Retina (tissue), 1 donor: ENCODE measurements around the gene CDC42BPB.
"Not testable (repeated sequence)": the region's sequence is repeated elsewhere in the genome, so short reads cannot be mapped to it uniquely, and the experiment has no call there.

Source experiments
- DNase-seq: peaks from one replicate; pipeline ENCODE4 v3.0.0-alpha.2; 2016

The CDC42BPB gene

DNA sequence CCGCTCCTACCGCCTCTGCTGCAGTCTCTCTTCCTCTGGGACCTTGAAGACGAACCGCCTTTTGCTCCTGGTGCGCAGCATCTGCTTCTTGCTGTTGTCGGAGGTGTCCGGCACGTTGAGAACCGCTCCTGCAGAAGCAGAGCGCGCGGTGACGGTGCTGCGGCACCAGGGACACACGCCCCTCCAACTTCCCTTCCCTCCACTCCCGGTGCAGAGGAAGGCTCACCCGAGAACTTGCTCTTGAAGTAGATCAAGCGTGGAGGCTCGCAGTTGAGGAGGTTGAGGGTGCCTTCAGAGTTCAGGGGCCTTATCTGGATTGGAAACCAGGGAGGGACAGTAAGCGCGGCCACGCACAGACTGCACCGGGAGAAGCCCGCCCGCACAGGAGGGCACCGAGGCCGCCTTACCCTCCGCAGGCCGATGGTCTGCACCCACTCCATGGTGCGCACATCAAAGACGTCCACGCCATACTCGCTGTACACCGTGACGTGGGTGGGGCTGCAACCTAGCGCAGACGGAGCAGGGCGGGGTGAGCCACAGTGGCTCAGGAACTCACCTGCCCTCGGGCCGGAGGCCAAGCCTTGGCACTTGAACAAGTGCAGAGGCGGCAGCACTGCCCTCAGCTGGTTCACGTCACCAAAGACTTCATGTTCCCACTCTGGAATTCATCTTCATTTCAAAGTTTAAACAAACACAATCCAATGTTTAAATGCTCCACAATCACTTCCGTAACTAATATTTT lies 117.4 kb downstream of the CDC42BPB start:
- no peak for DNase-seq

GRCh38 chr14:102939329-102939728 lies 118.0 kb downstream of the CDC42BPB start:
- no peak for DNase-seq

DNA sequence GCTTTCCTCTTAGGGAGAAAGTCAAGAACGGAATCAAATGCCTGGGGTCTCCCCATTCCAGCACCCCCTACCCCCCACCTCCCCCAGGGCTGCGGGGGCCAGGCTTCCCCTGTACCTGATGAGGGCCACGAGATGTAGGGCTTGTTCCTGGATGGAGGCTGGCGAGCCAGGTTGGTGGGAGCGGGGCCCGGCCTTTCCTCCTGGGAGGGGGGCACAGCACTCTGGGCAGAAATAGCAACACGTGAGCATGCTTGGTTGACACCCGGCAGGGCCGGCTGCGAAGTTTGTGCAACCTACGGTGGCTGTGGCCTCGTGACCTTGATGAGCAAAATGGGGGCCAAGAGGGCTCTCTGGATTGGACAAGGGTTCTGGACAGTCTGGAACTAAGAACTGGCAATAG lies 119.2 kb downstream of the CDC42BPB start:
- DNase-seq: no peak

DNA sequence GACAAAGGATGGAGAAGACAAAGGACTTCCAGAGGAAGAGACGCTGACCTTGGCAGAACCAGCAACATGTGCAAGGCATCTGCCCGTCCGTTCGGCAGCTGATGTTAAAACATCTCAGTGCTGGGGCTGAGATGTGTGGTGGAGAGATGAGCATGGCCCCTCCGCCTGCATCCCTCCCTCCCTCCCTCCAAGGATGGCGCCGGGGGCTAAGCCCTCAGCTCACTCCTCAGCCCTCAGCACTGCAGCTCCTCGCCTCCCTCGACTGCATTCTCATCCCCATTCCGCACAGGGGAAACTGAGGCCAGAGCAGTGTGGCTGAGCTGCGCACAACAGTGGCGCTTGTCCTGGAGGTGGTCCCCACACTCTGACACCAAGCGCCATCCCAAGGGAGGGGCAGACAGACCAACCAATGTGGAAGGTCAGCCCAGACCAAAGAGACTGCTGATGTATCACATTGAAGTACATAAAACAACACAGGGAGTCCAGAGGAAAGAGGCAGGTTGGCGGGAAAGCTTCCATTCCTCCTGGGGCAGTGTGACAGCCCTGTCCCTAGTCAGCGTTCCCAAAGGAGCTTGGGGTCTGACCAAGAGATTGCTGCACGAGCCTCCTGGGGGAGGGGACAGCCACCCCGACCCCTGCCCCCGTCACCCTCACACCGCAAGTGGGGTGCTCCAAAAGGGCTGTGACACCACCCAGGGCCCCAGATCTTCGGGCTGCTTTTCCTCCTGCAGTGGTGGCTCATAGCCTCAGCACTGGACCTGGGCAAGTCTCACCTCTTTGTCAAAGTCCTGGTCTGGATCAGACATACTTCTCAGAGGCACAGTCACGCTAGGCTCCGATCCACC lies 119.8 kb downstream of the CDC42BPB start:
- no peak for DNase-seq

DNA sequence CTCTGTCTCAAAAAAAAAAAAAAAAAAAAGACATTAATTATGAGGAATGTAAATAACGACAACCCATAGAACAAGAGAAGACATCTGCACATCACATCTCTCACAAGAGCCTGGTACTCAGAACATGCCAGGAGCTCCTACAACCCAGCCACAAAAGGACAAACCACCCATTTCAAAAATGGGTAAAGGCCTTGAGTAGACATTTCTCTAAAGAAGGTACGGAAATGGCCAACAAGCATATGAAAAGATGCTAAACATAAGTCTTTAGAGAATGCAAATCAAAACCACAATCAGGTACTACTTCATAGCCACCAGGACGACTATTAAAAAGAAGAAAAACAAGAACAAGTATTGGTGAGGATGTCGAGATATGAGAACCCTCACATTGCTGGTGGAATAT lies 121.6 kb downstream of the CDC42BPB start:
- DNase-seq: no peak

DNA sequence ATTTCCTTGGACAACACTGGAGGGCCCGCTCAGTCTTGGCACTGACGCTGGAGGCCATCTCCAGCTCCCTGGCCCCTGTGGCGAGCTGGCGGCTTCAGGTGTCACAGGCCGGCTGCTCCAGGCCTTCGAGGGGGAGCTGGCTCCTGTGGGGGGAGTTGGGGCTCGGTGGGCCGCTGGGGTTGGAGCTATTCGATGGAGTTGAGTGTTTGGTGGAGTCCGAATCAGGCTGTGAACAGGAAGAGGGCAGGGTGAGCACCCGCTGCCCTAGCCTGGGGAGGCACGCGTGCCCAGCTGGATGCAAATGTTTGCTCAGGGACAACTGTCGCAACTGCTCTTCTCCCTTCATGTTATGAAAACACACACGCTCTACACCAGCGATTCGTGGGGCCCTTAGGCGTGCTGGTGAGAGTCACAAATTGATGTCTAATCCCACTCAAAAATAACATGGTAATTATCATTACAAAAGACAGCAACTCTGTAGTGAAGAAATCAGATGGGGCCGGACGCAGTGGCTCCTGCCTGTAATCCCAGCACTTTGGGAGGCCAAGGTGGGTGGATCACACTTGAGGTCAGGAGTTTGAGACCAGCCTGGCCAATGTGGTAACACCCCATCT lies 123.6 kb downstream of the CDC42BPB start:
- no peak for DNase-seq

DNA sequence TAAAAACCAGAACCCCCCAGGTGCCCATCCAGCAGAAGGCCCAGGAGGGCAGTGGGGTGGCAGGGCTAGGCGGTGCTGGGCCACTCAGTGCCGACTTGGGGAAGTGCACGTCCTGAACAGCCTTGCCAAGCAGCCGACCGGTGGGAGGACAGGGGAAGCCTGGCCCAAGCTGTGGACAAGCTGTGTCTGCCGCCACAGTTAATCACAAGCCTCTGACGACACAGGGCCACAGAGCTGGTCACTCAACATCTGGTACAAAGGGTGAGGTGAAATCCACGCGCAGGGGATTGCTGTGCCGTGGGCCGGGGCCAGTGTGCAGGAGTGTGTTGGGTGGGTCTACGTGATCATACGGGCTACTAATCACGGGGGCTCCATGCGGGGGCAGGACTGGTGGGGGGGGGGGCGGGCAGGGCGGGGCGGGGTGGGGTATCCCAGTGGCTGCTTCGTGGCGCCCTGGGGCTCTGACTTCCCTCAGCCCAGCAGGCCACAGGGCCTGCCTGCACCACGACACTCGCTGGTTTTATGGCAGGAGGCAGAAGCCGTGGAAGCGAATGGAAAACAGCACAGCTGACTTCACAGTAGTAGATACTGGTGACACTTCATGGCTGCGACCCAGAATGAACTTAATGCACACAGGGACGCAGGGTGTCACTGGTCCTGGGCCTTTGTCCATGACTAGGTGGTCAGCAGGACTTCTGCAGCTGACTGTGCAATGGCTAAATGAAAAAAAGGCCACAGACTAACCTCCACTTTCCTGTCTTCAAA lies 124.7 kb downstream of the CDC42BPB start:
- no peak for DNase-seq

DNA sequence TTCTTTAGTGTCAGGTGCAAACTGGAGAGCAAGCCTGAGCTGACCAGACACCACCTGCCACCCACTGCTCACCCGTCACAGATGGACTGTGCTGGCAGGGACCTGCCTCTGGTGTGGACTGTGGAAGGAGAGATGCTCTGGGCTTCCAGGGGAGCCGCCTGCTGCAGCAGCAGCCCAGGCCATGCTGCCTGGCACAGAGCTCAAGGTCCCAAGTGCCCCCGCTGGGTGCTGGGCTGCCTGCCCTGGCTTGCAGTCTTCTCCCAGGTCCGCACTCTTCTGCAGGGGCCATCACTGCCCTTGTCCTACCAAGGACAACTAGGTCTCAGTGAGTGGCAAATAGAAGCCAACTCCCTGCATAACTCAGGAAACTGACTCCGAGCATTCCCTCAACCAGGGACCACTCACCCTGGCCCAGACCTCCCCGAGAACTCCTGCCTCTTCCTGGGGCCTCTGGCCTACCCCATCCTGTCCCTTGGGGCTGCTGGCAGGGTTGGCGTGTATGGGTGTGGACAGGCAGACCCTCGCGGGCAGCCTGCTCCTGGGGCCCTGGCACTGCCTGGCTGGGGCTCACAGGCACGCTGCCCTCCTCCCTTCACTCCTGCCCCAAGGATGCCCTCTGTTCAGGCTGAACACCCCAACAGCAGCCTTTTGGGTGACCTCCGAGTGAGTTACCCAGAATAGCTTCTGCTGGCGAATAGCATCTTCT lies 125.6 kb downstream of the CDC42BPB start:
- peak; percentile 9 for DNase-seq

DNA sequence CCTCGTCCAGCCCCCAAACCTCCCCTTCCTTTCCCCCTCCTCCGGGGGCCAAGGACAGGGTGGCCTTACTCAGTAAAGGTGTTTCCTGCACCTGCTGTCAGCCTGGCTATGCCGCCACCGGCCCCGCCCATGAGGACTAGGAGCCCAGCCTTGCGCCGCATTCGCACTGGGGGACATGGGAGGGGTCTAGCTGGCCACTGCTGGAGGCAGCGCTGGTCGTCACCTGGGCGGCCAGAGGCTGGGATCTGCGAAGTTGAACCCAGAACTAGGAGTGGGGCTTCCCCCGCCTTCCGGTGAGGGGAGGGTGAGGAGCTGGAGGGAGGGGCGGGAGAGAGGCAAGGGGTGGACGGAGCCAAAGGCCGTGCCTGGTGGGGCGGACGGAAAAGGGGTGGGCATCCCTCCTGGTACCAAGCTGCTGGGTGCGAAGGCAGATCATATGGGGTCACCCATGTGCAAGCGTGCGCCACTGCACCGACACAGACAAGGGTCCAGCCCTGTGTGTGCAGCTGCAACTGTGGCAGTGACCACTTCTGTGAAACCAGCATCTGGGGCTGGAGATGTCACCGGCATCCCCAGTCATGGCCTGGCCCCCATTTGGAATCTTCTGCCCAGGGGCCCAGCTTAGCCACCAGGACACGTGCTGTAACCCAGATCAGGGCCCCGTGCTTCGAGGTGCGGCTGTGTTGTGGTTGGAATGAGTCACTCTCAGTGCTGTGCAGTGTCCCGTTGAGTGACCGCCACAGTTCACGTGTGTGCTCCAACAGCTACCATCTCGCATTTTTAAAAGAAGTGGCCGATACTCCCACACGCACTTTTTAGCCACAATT lies 126.4 kb downstream of the CDC42BPB start:
- peak; percentile 15 for DNase-seq

DNA sequence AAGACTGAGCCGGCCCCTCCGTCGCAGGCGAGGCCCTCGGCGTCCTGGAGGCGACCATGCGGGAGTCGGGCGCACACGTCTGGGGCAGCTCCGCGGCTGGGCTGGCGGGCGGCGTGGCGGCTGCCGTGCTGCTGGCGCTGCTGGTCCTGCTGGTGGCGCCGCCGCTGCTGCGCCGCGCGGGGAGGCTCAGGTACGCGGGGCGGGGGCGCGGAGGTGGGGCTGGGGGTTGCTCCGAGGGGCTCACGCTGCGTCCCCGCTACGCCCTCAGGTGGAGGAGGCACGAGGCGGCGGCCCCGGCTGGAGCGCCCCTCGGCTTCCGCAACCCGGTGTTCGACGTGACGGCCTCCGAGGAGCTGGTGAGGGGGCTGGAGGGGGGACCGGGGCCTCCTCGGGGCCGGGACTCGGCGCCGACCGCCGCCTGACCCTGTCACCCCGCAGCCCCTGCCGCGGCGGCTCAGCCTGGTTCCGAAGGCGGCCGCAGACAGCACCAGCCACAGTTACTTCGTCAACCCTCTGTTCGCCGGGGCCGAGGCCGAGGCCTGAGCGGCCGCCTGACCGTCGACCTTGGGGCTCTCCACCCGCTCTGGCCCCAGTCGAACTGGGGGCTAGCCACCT lies 127.1 kb downstream of the CDC42BPB start:
- DNase-seq: peak; percentile 17

DNA sequence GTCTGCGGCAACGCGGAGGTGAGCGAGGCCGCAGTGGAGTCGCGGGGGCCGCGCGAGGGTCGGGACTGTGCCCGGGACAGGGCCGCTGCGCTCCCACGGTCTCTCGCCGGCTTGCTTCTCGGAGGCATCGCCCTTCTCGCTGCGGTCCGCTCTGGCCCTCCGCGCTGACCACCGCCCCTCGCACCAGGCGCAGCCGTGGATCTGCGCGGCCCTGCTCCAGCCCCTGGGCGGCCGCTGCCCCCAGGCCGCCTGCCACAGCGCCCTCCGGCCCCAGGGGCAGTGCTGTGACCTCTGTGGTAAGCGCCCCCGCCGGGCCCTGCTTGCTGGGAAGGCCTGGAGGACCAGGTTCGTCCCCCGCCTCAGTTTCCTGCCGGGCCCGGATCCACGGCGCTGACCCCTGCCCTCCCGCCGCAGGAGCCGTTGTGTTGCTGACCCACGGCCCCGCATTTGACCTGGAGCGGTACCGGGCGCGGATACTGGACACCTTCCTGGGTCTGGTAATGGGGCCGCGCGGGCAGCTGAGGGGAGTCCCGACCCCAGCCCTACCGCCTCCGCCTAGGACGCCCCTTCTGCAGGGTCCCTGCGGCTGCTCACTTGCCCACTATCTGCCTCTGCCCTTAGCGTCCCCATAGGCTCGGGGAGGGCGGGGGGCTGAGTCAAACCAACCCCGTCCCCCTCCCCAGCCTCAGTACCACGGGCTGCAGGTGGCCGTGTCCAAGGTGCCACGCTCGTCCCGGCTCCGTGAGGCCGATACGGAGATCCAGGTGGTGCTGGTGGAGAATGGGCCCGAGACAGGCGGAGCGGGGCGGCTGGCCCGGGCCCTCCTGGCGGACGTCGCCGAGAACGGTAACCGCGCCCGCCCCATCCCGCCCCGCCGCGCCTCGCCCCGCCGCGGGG lies 127.9 kb downstream of the CDC42BPB start:
- peak; percentile 50 for DNase-seq

DNA sequence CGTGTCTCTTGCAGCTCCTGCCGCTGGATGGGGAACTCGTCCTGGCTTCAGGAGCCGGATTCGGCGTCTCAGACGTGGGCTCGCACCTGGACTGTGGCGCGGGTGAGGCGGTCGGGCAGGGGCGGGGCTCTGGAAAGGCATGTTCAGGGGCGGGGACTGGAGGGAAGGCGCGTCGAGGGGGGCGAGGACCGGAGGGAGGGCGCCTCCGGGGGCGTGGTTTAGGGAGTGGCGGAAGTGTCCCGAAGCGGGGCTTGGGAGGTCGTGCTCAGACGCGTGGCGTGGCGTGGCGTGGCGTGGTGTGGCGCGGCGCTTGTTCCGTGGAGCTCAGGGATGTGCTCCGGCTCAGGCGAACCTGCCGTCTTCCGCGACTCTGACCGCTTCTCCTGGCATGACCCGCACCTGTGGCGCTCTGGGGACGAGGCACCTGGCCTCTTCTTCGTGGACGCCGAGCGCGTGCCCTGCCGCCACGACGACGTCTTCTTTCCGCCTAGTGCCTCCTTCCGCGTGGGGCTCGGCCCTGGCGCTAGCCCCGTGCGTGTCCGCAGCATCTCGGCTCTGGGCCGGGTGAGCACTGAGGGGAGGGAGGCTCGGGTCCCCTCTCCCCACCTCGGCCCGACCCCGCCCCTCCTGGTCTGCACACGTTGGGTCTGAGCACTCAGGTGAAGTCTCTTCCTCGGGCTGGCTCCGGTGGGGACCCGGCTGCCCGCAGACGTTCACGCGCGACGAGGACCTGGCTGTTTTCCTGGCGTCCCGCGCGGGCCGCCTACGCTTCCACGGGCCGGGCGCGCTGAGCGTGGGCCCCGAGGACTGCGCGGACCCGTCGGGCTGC lies 128.7 kb downstream of the CDC42BPB start:
- peak; percentile 75 for DNase-seq

DNA sequence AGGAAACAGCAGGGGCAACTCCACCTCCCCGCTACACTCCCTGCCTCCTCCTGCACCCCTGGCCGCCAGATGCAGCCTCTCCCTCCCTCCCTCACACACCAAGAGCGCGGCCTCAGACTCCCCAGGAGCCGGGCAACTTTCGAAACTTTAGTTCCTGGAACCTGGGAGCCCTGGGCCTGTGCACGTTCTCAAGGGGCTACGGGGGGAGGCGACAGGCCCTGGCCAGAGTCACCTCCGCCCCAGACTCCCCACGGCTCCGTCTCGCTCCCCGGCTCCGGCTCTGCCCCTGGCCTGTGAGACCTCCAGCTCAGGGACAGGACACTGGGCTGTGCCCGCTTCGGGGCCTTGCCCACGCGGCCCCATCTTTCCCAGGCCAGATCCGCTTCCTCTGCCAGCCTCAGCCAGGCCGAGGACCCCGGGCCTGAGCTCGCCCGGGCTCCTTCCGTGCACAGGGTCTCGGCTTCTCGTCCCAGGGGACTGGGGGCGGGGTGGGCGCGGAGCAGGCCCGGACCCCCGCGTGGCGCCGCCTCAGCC lies 129.4 kb downstream of the CDC42BPB start:
- DNase-seq: peak; percentile 76

- DNase-seq: peak; percentile 10
Observed at GRCh38 chr14:102927346-102927877, 129.9 kb downstream of the CDC42BPB start.

DNA sequence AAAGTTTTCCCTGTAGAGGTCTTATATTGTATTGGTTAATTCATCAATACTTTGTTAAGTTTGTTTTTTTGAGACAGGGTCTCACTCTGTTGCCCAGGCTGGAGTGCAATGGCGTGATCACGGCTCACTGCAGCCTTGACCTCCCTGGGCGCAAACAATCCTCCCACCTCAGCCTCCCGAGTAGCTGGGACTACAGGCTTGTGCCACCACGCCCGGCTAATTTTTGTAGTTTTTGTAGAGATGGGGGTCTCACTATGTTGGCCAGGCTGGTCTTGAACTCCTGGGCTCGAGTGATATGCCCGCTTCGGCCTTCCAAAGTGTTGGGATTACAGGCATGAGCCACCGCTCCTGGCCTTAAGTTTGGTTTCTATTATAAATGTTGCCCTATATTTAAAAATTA lies 130.5 kb downstream of the CDC42BPB start:
- not testable (repeated sequence) for DNase-seq

- DNase-seq: peak; percentile 19
Observed at GRCh38 chr14:102926104-102926503, 131.2 kb downstream of the CDC42BPB start.

GRCh38 chr14:102925646-102926045 lies 131.7 kb downstream of the CDC42BPB start:
- no peak for DNase-seq
